NT2/D1 (cell line): ENCODE measurements around the gene OR10V1.

Source experiments
- DNase-seq: peaks from one replicate; pipeline ENCODE4 v3.0.0-alpha.2; 2011; ENCODE audit warnings: low read depth, low spot score
- H3K27me3 ChIP-seq: 2 replicates; pipeline ENCODE4 v1.6.0; 2011; ENCODE audit warnings: mild to moderate bottlenecking; ENCODE audit not compliant: insufficient read length, insufficient read depth
- H3K36me3 ChIP-seq: 2 replicates; pipeline ENCODE4 v1.6.1; 2011; ENCODE audit warnings: mild to moderate bottlenecking, low read length, mixed read lengths; ENCODE audit not compliant: insufficient read depth, insufficient read length
- H3K4me1 ChIP-seq: 2 replicates; pipeline ENCODE4 v1.5.1; 2011; ENCODE audit not compliant: insufficient read depth, insufficient read length
- H3K4me3 ChIP-seq: 2 replicates; pipeline ENCODE4 v1.5.1; 2011; ENCODE audit warnings: low read depth; ENCODE audit not compliant: insufficient read length
- H3K9ac ChIP-seq: 2 replicates; pipeline ENCODE4 v1.6.0; 2011; ENCODE audit warnings: low read depth; ENCODE audit not compliant: insufficient read length
- H3K9me3 ChIP-seq: 2 replicates; pipeline ENCODE4 v1.5.1; 2011; ENCODE audit warnings: mild to moderate bottlenecking, low read length; ENCODE audit not compliant: insufficient read depth
- SUZ12 ChIP-seq: IDR thresholded peaks from 2 replicates; pipeline ENCODE4 v1.6.1; 2011; ENCODE audit not compliant: insufficient read length, insufficient read depth; ENCODE audit errors: extremely low read depth
- YY1 ChIP-seq: IDR thresholded peaks from 2 replicates; pipeline ENCODE4 v1.6.1; 2011; ENCODE audit not compliant: insufficient read length, insufficient read depth
- ZNF274 ChIP-seq: IDR thresholded peaks from 2 replicates; pipeline ENCODE4 v1.6.1; 2011; ENCODE audit warnings: mild to moderate bottlenecking, low read depth, low read length

Gene OR10V1

GRCh38 chr11:59676205-59676604, 37.4 kb downstream of the OR10V1 start:
- Histone ChIP-seq H3K27me3 (no peaks in the 10 kb centered on the region), H3K9me3 (peaks cover 8% of the 10 kb centered on the region; the same call in 1 of the 2 replicates), H3K4me3 (no peak overlapping the region), H3K4me1 (peaks cover 2% of the 10 kb centered on the region), H3K36me3 (no peaks in the 10 kb centered on the region), H3K9ac (no peak overlapping the region)
- TF ChIP-seq SUZ12 (no peak), ZNF274 (no peak), YY1 (no peak)
- DNase-seq = no peak

- peaks cover 8% of the 10 kb centered on the region; the same call in 1 of the 2 replicates for H3K9me3 ChIP-seq
- no peaks in the 10 kb centered on the region for H3K36me3 ChIP-seq
- H3K9ac ChIP-seq = no peak overlapping the region
- no peak for TF ChIP-seq SUZ12
- no peak for TF ChIP-seq ZNF274
- no peak for TF ChIP-seq YY1
- H3K4me3 ChIP-seq = no peak overlapping the region
- H3K4me1 ChIP-seq = no peaks in the 10 kb centered on the region
- DNase-seq = no peak
- H3K27me3 ChIP-seq = no peaks in the 10 kb centered on the region
These were observed 39.4 kb downstream of the OR10V1 start for GRCh38 chr11:59674291-59674690.

GRCh38 chr11:59673291-59673690, 40.4 kb downstream of the OR10V1 start:
- H3K9ac ChIP-seq = no peak overlapping the region

GRCh38 chr11:59671471-59671870, 42.2 kb downstream of the OR10V1 start:
- TF ChIP-seq YY1 = no peak
- no peak for TF ChIP-seq ZNF274
- no peak for TF ChIP-seq SUZ12
- peaks cover 7% of the 10 kb centered on the region for H3K36me3 ChIP-seq

More at GRCh38 chr11:59673291-59673690, 40.4 kb downstream of the OR10V1 start:
- Histone ChIP-seq H3K9me3 (peaks cover 4% of the 10 kb centered on the region; the same call in 1 of the 2 replicates), H3K4me3 (no peak overlapping the region), H3K4me1 (no peaks in the 10 kb centered on the region), H3K27me3 (no peaks in the 10 kb centered on the region), H3K36me3 (no peaks in the 10 kb centered on the region)
- no peak for DNase-seq
- TF ChIP-seq ZNF274 (no peak), SUZ12 (no peak), YY1 (no peak)

GRCh38 chr11:59669611-59670009, 44.0 kb downstream of the OR10V1 start:
- Histone ChIP-seq H3K36me3 (peaks cover 26% of the 10 kb centered on the region), H3K4me3 (peak overlapping the region; percentile 84), H3K9ac (peak overlapping the region; percentile 91), H3K4me1 (no peaks in the 10 kb centered on the region), H3K9me3 (no peaks in the 10 kb centered on the region), H3K27me3 (no peaks in the 10 kb centered on the region)
- no peak for DNase-seq
- TF ChIP-seq ZNF274 (no peak), YY1 (no peak), SUZ12 (no peak)

More at GRCh38 chr11:59671471-59671870, 42.2 kb downstream of the OR10V1 start:
- Histone ChIP-seq H3K9me3 (no peaks in the 10 kb centered on the region), H3K4me3 (no peak overlapping the region), H3K27me3 (no peaks in the 10 kb centered on the region), H3K4me1 (no peaks in the 10 kb centered on the region), H3K9ac (no peak overlapping the region)
- DNase-seq = no peak

DNA sequence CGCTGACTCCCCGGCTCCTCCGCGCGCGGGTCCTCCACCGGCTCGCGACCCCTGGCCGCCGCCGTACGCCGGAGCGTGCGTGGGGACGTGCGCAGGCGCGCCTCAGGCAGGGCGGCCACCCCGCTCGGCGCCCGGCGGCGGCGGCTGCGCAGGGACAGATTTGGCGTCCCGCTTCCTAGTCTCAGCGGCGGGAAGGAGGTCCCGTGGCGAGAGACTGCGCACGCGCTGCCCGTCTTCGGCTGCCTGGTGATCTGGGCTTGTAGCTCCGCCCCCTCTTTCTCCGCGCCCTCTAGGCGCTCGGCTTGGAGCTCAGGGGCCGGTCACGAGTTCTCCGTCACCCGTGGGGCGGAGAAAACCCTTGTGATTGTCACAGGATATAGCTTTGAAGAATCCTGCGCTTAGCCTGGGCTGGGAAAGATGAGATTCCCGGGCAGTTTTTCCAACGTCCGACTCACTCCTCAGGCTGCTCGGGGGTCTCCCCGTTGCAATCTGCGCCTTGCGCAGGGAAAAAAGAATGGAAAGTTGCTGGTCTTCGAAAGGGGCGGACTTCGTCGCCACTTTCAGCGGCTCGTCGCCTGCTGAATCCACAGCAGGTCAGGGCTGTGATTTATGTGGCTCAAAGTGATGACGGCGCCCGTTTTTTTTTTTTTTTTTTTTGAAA, 44.6 kb downstream of the OR10V1 start, which contains the start of gene PATL1:
TSS of gene PATL1 (minus strand) at position 88 of the 661 bp plus-strand sequence. CDS start 142 bp downstream, outside the sequence.
- TF ChIP-seq SUZ12 (no peak), ZNF274 (no peak), YY1 (no peak)
- no peaks in the 10 kb centered on the region for H3K9me3 ChIP-seq
- peak; percentile 95 for DNase-seq
- peaks cover 31% of the 10 kb centered on the region for H3K36me3 ChIP-seq
- peak within 1 kb of the TSS; percentile 91 for H3K9ac ChIP-seq
- no peaks in the 10 kb centered on the region for H3K27me3 ChIP-seq
- no peaks in the 10 kb centered on the region for H3K4me1 ChIP-seq
- H3K4me3 ChIP-seq = peak within 1 kb of the TSS; percentile 84

DNA sequence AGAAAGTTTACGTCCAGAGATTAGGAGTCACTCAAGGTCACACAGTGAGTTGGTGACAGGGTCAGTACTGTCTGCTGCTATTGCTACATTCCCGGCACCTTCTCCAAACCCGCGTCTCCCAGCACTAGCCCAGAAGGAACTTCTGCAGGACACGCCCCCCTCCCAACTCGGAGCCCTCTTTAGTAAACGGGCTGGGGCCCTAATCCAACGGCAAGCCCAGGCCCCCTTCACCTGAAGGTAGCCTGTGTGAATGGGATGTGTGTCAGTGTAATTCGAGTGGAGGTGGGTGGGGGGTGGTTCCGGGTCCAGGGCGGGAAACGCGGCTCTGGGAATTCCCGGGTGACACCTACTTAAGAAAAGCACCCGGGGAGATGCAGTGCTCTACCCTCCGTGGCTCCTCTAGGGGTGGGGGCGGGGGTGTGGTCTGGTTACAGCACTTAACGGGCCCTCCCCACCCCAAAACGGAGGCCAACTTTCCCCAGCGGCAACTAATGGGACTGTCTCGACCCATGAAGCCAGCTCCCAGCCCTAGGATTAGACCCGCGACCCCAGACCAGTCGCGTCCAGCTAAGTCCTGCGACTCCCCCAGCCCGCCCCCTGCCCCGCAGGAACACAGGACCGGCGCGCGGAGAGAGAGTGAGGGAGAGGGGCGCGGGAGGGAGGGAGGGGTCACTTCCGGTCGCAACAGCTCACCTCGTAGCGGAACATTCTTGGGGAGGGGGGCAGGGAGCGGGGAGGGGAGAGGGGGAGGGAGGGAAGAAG, 45.3 kb downstream of the OR10V1 start:
- H3K36me3 ChIP-seq = peaks cover 38% of the 10 kb centered on the region

More for the DNA sequence above, 45.3 kb downstream of the OR10V1 start:
- peak overlapping the region; percentile 84 for H3K4me3 ChIP-seq
- no peak for TF ChIP-seq ZNF274
- no peak for TF ChIP-seq YY1
- TF ChIP-seq SUZ12 = no peak
- peak overlapping the region; percentile 91 for H3K9ac ChIP-seq
- no peaks in the 10 kb centered on the region for H3K9me3 ChIP-seq
- no peaks in the 10 kb centered on the region for H3K4me1 ChIP-seq
- DNase-seq = peak; percentile 39
- no peaks in the 10 kb centered on the region for H3K27me3 ChIP-seq
